ENCODE data around the gene MRFAP1. TPM values are rescaled to one million over a fixed set of nuclear protein-coding genes. Genes with fewer than 3 reads are reported as not detected.

The MRFAP1 gene
- total RNA-seq, result 148 and 175 TPM in 2 replicates

GRCh38 chr4:6640292-6641163 is at the start of gene MRFAP1:
Gene MRFAP1, plus strand, starts transcription at chr4:6640685. Its CDS starts 178 bp downstream, at chr4:6640863.

Other genes starting within 250 kb of the MRFAP1 start
- 0.09 and 0.66 TPM in 2 replicates for gene PPP2R2C, start 168.1 kb upstream of the MRFAP1 start, total RNA-seq
- gene MAN2B2, start 65.5 kb upstream of the MRFAP1 start, total RNA-seq, result 10.6 and 14.3 TPM in 2 replicates
- gene S100P, start 53.2 kb downstream of the MRFAP1 start, total RNA-seq, result 0.18 TPM in 1 of 2 replicates, not detected in the other
- 51.9 and 52.5 TPM in 2 replicates for gene MRFAP1L1, start 69.2 kb downstream of the MRFAP1 start, total RNA-seq
- 13.2 and 13.7 TPM in 2 replicates for gene BLOC1S4, start 75.5 kb downstream of the MRFAP1 start, total RNA-seq
- 13.4 and 18.3 TPM in 2 replicates for gene KIAA0232, start 142.0 kb downstream of the MRFAP1 start, total RNA-seq